ENCODE data around the gene SPI1.

Gene SPI1

GRCh38 chr11:47359162-47359561, 19.2 kb downstream of the SPI1 start:
- no peak for TF ChIP-seq CEBPB (IDR thresholded peaks at IDR 0.05)
- no peak for TF ChIP-seq TAF1 (IDR thresholded peaks at IDR 0.05; ENCODE audit: low read depth)
- no peak for TF ChIP-seq MAX (IDR thresholded peaks at IDR 0.05)
- TF ChIP-seq, protein P1, sequence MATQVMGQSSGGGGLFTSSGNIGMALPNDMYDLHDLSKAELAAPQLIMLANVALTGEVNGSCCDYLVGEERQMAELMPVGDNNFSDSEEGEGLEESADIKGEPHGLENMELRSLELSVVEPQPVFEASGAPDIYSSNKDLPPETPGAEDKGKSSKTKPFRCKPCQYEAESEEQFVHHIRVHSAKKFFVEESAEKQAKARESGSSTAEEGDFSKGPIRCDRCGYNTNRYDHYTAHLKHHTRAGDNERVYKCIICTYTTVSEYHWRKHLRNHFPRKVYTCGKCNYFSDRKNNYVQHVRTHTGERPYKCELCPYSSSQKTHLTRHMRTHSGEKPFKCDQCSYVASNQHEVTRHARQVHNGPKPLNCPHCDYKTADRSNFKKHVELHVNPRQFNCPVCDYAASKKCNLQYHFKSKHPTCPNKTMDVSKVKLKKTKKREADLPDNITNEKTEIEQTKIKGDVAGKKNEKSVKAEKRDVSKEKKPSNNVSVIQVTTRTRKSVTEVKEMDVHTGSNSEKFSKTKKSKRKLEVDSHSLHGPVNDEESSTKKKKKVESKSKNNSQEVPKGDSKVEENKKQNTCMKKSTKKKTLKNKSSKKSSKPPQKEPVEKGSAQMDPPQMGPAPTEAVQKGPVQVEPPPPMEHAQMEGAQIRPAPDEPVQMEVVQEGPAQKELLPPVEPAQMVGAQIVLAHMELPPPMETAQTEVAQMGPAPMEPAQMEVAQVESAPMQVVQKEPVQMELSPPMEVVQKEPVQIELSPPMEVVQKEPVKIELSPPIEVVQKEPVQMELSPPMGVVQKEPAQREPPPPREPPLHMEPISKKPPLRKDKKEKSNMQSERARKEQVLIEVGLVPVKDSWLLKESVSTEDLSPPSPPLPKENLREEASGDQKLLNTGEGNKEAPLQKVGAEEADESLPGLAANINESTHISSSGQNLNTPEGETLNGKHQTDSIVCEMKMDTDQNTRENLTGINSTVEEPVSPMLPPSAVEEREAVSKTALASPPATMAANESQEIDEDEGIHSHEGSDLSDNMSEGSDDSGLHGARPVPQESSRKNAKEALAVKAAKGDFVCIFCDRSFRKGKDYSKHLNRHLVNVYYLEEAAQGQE (IDR thresholded peaks at IDR 0.05; ENCODE audit: low read depth) = no peak
- TF ChIP-seq NFIC (IDR thresholded peaks at IDR 0.05) = no peak
- TF ChIP-seq RAD21 (IDR thresholded peaks at IDR 0.05; ENCODE audit: low read depth) = no peak
- no peak for TF ChIP-seq TEAD4 (IDR thresholded peaks at IDR 0.05)
- TF ChIP-seq TCF12 (IDR thresholded peaks at IDR 0.05; ENCODE audit: low read depth) = no peak
- TF ChIP-seq EP300 (IDR thresholded peaks at IDR 0.05; ENCODE audit: borderline replicate concordance) = no peak
- no peak for TF ChIP-seq CREB1 (IDR thresholded peaks at IDR 0.05; ENCODE audit: low read depth)
- TF ChIP-seq ZBTB7A (IDR thresholded peaks at IDR 0.05; ENCODE audit: low read depth) = no peak
- no peak for TF ChIP-seq EGR1 (IDR thresholded peaks at IDR 0.05)

- TF ChIP-seq EGR1 (IDR thresholded peaks at IDR 0.05) = no peak
- TF ChIP-seq NFIC (IDR thresholded peaks at IDR 0.05) = no peak
- no peak for TF ChIP-seq CREB1 (IDR thresholded peaks at IDR 0.05; ENCODE audit: low read depth)
- no peak for TF ChIP-seq ZBTB7A (IDR thresholded peaks at IDR 0.05; ENCODE audit: low read depth)
- TF ChIP-seq YY1 (IDR thresholded peaks at IDR 0.05; ENCODE audit: low read depth) = no peak
- TF ChIP-seq EP300 (IDR thresholded peaks at IDR 0.05; ENCODE audit: borderline replicate concordance) = no peak
- no peak for TF ChIP-seq TEAD4 (IDR thresholded peaks at IDR 0.05)
- no peak for TF ChIP-seq MAX (IDR thresholded peaks at IDR 0.05)
These were observed 19.7 kb downstream of the SPI1 start for GRCh38 chr11:47358731-47359051.

DNA sequence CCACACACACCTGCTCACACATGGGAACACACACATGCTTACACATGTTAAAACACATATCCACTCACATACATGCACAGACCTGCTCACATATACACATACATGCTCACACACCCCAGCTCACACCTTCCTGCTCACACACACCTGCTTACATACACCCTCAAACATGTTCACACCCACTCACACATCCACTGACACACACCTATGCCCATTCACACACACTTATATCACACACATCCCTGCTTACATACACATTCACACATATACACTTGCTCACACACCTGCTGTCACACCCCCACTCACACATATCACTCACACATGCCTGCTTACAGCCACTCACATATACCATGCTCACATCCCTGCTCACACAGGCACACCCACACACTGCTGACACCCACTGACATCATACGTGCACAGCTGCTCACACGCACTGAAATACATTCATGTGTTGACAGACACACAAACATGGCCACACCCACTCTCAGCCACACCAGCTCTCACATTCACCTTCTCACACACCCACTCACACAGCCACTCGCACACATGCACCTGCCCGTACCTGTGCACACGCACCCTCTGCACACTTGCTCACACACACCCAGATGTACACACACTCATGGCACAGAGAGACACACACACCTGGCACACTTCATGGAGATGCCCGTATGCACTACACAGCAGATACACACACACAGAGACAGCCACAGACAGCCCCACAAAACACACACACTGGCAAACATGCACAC, 20.2 kb downstream of the SPI1 start:
- no peak for TF ChIP-seq CEBPB (IDR thresholded peaks at IDR 0.05)
- no peak for TF ChIP-seq TEAD4 (IDR thresholded peaks at IDR 0.05)
- no peak for TF ChIP-seq EP300 (IDR thresholded peaks at IDR 0.05; ENCODE audit: borderline replicate concordance)
- no peak for TF ChIP-seq ZBTB7A (IDR thresholded peaks at IDR 0.05; ENCODE audit: low read depth)
- no peak for TF ChIP-seq FOXM1 (IDR thresholded peaks at IDR 0.05; ENCODE audit: borderline replicate concordance, low read depth)
- TF ChIP-seq CREB1 (IDR thresholded peaks at IDR 0.05; ENCODE audit: low read depth) = no peak
- TF ChIP-seq, protein P1 (IDR thresholded peaks at IDR 0.05; ENCODE audit: low read depth) = no peak

- TF ChIP-seq MAX (IDR thresholded peaks at IDR 0.05) (no peak), TEAD4 (IDR thresholded peaks at IDR 0.05) (no peak), CREB1 (IDR thresholded peaks at IDR 0.05; ENCODE audit: low read depth) (no peak), RAD21 (IDR thresholded peaks at IDR 0.05; ENCODE audit: low read depth) (no peak), ZBTB7A (IDR thresholded peaks at IDR 0.05; ENCODE audit: low read depth) (no peak), TAF1 (IDR thresholded peaks at IDR 0.05; ENCODE audit: low read depth) (no peak), USF1 (IDR thresholded peaks at IDR 0.05) (no peak), EP300 (IDR thresholded peaks at IDR 0.05; ENCODE audit: borderline replicate concordance) (no peak), CEBPB (IDR thresholded peaks at IDR 0.05) (no peak)
- TF ChIP-seq, protein P1 (IDR thresholded peaks at IDR 0.05; ENCODE audit: low read depth) = no peak
These were observed 21.4 kb downstream of the SPI1 start for GRCh38 chr11:47356998-47357329.

Measured in Ishikawa (cell line).